Ishikawa (cell line): ENCODE data around the gene RPL23.

Experiments
- FOXM1 ChIP-seq: IDR thresholded peaks from 2 replicates; pipeline ENCODE4 v1.6.1; 2012; ENCODE audit warnings: low read depth, borderline replicate concordance
- RAD21 ChIP-seq: IDR thresholded peaks from 2 replicates; pipeline ENCODE4 v1.6.1; 2012; ENCODE audit warnings: low read depth
- TEAD4 ChIP-seq: IDR thresholded peaks from 2 replicates; pipeline ENCODE4 v1.6.1; 2012

GRCh38 chr17:38897176-38897575 is 43.7 kb upstream of the RPL23 start:
- TF ChIP-seq TEAD4 (no peak), FOXM1 (no peak), RAD21 (no peak)
